ENCODE measurements around the gene STAU1.

DNA sequence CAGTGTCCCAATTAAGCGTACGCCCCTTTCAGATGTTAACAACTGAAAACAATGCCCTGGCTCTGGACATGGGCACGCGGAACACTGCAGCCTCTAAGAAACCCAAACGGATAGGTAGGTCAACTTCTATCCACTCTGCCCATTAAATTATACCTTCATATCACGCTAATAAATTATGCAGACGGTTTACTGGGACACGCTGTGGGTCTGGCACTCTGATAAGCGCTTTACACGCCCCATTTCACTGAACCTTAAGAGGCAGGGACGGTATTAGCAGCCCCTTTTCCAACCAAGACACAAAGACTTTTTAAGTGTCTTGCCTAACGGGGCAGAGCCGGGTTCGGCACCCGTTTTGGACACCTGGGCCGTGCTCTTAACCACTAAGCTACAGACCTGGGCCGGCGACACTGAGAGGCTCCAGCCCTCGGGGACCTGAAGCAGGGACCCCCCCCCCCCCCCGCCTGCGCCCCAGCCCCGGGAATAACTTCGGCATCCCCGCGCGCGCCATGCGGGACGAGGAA, 744 bp downstream of the STAU1 start:
- TF ChIP-seq EZH2 (IDR thresholded peaks at IDR 0.05; ENCODE audit: low read length), result no peak
- TF ChIP-seq, protein P1, sequence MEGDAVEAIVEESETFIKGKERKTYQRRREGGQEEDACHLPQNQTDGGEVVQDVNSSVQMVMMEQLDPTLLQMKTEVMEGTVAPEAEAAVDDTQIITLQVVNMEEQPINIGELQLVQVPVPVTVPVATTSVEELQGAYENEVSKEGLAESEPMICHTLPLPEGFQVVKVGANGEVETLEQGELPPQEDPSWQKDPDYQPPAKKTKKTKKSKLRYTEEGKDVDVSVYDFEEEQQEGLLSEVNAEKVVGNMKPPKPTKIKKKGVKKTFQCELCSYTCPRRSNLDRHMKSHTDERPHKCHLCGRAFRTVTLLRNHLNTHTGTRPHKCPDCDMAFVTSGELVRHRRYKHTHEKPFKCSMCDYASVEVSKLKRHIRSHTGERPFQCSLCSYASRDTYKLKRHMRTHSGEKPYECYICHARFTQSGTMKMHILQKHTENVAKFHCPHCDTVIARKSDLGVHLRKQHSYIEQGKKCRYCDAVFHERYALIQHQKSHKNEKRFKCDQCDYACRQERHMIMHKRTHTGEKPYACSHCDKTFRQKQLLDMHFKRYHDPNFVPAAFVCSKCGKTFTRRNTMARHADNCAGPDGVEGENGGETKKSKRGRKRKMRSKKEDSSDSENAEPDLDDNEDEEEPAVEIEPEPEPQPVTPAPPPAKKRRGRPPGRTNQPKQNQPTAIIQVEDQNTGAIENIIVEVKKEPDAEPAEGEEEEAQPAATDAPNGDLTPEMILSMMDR (optimal IDR thresholded peaks at IDR 0.05 in 1 of 3, IDR thresholded peaks at IDR 0.05 in 1 of 3, conservative IDR thresholded peaks at IDR 0.05 in 1 of 3; ENCODE audit: extremely low read depth in 1 of 3, insufficient read depth in 2 of 3, low read length in 3 of 3), result no peak
